WTC11 (cell line): ENCODE measurements around the gene SLC29A3. TPM values are rescaled to one million over a fixed set of nuclear protein-coding genes. Genes with fewer than 3 reads are reported as not detected.

Experiments used
- ATAC-seq: fragments of 200-7000 bp; cut with Tn5 transposase; 2 replicates; pipeline ENCODE4 v1.10.0; 2021; ENCODE audit warnings: mild to moderate bottlenecking, moderate library complexity
- CTCF ChIA-PET: fragments of 300-600 bp; sonication (Branson Sonifier 250); formaldehyde crosslinking; loops from one replicate; lab custom pipeline; 2021; ENCODE audit warnings: antibody characterized with exemption; lab: Charles Lee
- POLR2A ChIA-PET: fragments of 350-600 bp; sonication (Branson Sonifier 250); formaldehyde crosslinking; loops from one replicate; lab custom pipeline; 2021; ENCODE audit warnings: antibody characterized with exemption; lab: Charles Lee
- DNase-seq: peaks from one replicate; pipeline ENCODE4 v3.0.0; 2021; ENCODE audit warnings: low spot score
- H3K27ac Mint-ChIP-seq: 2 replicates; pipeline ENCODE4 v1.8.0; 2021; ENCODE audit warnings: mixed read lengths
- H3K27me3 Mint-ChIP-seq: 2 replicates; pipeline ENCODE4 v1.8.0; 2021; ENCODE audit warnings: low read depth, mild to moderate bottlenecking, moderate library complexity, mixed read lengths
- H3K36me3 Mint-ChIP-seq: 2 replicates; pipeline ENCODE4 v1.8.0; 2021; ENCODE audit warnings: mixed read lengths
- H3K4me1 Mint-ChIP-seq: 2 replicates; pipeline ENCODE4 v1.8.0; 2022; ENCODE audit warnings: mixed read lengths
- H3K4me3 Mint-ChIP-seq: 2 replicates; pipeline ENCODE4 v1.8.0; 2021; ENCODE audit warnings: mild to moderate bottlenecking, moderate library complexity, mixed read lengths
- H3K9me3 Mint-ChIP-seq: 2 replicates; pipeline ENCODE4 v1.8.0; 2021; ENCODE audit warnings: mixed read lengths
- ESRRA ChIP-seq: sonication (generic); formaldehyde crosslinking; IDR thresholded peaks from 2 replicates; pipeline ENCODE4 v1.8.1; 2022; ENCODE audit warnings: mild to moderate bottlenecking, missing genetic modification reagents, borderline replicate concordance
- ETV6 ChIP-seq: sonication (generic); formaldehyde crosslinking; IDR thresholded peaks from 2 replicates; pipeline ENCODE4 v1.8.1; 2022; ENCODE audit warnings: mild to moderate bottlenecking, missing genetic modification reagents
- FOXJ3 ChIP-seq: sonication (generic); formaldehyde crosslinking; IDR thresholded peaks from 2 replicates; pipeline ENCODE4 v1.9.0; 2021; ENCODE audit warnings: missing genetic modification reagents, mild to moderate bottlenecking, borderline replicate concordance
- FOXP1 ChIP-seq: sonication (generic); formaldehyde crosslinking; IDR thresholded peaks from 2 replicates; pipeline ENCODE4 v1.8.0; 2022; ENCODE audit warnings: missing genetic modification reagents, mild to moderate bottlenecking, moderate library complexity, borderline replicate concordance
- HMGXB4 ChIP-seq: sonication (generic); formaldehyde crosslinking; IDR thresholded peaks from 2 replicates; pipeline ENCODE4 v1.8.1; 2023; ENCODE audit warnings: mild to moderate bottlenecking, moderate library complexity, missing genetic modification reagents
- JUN ChIP-seq: sonication (generic); formaldehyde crosslinking; IDR thresholded peaks from 2 replicates; pipeline ENCODE4 v1.8.0; 2023; ENCODE audit warnings: mild to moderate bottlenecking, missing genetic modification reagents
- NFE2L1 ChIP-seq: sonication (generic); formaldehyde crosslinking; IDR thresholded peaks from 2 replicates; pipeline ENCODE4 v1.8.1; 2023; ENCODE audit warnings: missing genetic modification reagents
- NFYB ChIP-seq: sonication (generic); formaldehyde crosslinking; conservative IDR thresholded peaks from 2 replicates; pipeline ENCODE4 v1.8.0; 2022; ENCODE audit warnings: low read depth, missing genetic modification reagents
- RELA ChIP-seq: sonication (generic); formaldehyde crosslinking; IDR thresholded peaks from 2 replicates; pipeline ENCODE4 v1.8.1; 2022; ENCODE audit warnings: missing genetic modification reagents, mild to moderate bottlenecking, borderline replicate concordance
- RORB ChIP-seq: fragments of 250-450 bp; sonication (Bioruptor Pico); IDR thresholded peaks from 2 replicates; pipeline ENCODE4 v1.9.0; 2021; ENCODE audit warnings: mild to moderate bottlenecking
- STAT6 ChIP-seq: sonication (generic); formaldehyde crosslinking; conservative IDR thresholded peaks from 2 replicates; pipeline ENCODE4 v1.8.1; 2023; ENCODE audit warnings: mild to moderate bottlenecking, low read depth, missing genetic modification reagents, moderate library complexity
- TEAD4 ChIP-seq: sonication (generic); formaldehyde crosslinking; IDR thresholded peaks from 2 replicates; pipeline ENCODE4 v1.8.0; 2022; ENCODE audit warnings: mild to moderate bottlenecking, missing genetic modification reagents
- ZNF219 ChIP-seq: sonication (generic); formaldehyde crosslinking; IDR thresholded peaks from 2 replicates; pipeline ENCODE4 v1.8.0; 2023; ENCODE audit warnings: missing genetic modification reagents, mild to moderate bottlenecking, borderline replicate concordance
- ZNF232 ChIP-seq: sonication (generic); formaldehyde crosslinking; IDR thresholded peaks from 2 replicates; pipeline ENCODE4 v1.8.0; 2022; ENCODE audit warnings: mild to moderate bottlenecking, missing genetic modification reagents
- ZNF317 ChIP-seq: sonication (generic); formaldehyde crosslinking; IDR thresholded peaks from 2 replicates; pipeline ENCODE4 v1.8.1; 2023; ENCODE audit warnings: low read depth, mild to moderate bottlenecking, moderate library complexity, missing genetic modification reagents, borderline replicate concordance
- ZNF532 ChIP-seq: fragments of 250-450 bp; sonication (Bioruptor Pico); IDR thresholded peaks from 2 replicates; pipeline ENCODE4 v1.9.0; 2021; ENCODE audit warnings: mild to moderate bottlenecking, borderline replicate concordance
- total RNA-seq: library from RNA; stranded (reverse); gene quantifications from 3 replicates; pipeline ENCODE4 v1.2.3, GENCODE V29; 2021
- TF ChIP-seq, protein P1 (sequence below): sonication (generic); formaldehyde crosslinking; IDR thresholded peaks from 2 replicates; pipeline ENCODE4 v1.8.0; 2023; ENCODE audit warnings: mild to moderate bottlenecking, missing genetic modification reagents
- TF ChIP-seq, protein P2 (sequence below): fragments of 250-450 bp; sonication (Bioruptor Pico); IDR thresholded peaks from 2 replicates; pipeline ENCODE4 v2.1.2; 2022; ENCODE audit warnings: mild to moderate bottlenecking, moderate library complexity

Gene SLC29A3
- total RNA-seq, 1 experiment from 2014 or later, result 9.2 TPM

DNA sequence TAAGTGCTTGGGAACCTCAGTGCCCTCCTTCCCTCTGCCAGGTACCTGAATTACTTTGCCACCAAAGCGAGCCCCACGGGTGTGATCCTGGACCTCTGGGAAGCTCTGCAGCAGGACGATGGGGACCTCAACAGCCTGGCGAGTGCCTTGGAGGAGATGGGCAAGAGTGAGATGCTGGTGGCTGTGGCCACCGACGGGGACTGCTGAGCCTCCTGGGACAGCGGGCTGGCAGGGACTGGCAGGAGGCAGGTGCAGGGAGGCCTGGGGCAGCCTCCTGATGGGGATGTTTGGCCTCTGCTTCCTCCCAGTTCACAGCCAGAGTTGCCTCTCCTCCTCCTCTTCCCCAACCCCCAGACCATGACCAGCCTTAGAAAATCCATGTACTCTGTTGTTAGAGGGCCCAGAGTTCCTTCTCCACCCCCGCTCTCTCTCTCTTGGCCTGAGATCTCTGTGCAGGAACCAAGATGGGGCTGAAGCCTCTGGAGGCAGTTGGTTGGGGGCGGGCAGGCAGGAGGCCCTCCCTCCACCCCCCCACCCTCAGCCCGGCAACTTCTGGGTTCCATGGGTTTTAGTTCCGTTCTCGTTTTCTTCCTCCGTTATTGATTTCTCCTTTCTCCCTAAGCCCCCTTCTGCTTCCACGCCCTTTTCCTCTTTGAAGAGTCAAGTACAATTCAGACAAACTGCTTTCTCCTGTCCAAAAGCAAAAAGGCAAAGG, 19.8 kb upstream of the SLC29A3 start:
- ChIA-PET POLR2A (no interaction called here), CTCF (no interaction called here)
- Mint-ChIP-seq H3K27ac (no peak overlapping the region), H3K9me3 (no peaks in the 10 kb centered on the region), H3K4me1 (no peaks in the 10 kb centered on the region), H3K4me3 (no peak overlapping the region), H3K27me3 (no peaks in the 10 kb centered on the region), H3K36me3 (peaks cover 20% of the 10 kb centered on the region)
- DNase-seq (no peak), ATAC-seq (no peak)
- TF ChIP-seq RELA, result no peak
- no peak for TF ChIP-seq NFYB (CRISPR knock-in tag)
- TF ChIP-seq, protein P1, sequence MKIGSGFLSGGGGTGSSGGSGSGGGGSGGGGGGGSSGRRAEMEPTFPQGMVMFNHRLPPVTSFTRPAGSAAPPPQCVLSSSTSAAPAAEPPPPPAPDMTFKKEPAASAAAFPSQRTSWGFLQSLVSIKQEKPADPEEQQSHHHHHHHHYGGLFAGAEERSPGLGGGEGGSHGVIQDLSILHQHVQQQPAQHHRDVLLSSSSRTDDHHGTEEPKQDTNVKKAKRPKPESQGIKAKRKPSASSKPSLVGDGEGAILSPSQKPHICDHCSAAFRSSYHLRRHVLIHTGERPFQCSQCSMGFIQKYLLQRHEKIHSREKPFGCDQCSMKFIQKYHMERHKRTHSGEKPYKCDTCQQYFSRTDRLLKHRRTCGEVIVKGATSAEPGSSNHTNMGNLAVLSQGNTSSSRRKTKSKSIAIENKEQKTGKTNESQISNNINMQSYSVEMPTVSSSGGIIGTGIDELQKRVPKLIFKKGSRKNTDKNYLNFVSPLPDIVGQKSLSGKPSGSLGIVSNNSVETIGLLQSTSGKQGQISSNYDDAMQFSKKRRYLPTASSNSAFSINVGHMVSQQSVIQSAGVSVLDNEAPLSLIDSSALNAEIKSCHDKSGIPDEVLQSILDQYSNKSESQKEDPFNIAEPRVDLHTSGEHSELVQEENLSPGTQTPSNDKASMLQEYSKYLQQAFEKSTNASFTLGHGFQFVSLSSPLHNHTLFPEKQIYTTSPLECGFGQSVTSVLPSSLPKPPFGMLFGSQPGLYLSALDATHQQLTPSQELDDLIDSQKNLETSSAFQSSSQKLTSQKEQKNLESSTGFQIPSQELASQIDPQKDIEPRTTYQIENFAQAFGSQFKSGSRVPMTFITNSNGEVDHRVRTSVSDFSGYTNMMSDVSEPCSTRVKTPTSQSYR (CRISPR knock-in tag), result no peak

DNA sequence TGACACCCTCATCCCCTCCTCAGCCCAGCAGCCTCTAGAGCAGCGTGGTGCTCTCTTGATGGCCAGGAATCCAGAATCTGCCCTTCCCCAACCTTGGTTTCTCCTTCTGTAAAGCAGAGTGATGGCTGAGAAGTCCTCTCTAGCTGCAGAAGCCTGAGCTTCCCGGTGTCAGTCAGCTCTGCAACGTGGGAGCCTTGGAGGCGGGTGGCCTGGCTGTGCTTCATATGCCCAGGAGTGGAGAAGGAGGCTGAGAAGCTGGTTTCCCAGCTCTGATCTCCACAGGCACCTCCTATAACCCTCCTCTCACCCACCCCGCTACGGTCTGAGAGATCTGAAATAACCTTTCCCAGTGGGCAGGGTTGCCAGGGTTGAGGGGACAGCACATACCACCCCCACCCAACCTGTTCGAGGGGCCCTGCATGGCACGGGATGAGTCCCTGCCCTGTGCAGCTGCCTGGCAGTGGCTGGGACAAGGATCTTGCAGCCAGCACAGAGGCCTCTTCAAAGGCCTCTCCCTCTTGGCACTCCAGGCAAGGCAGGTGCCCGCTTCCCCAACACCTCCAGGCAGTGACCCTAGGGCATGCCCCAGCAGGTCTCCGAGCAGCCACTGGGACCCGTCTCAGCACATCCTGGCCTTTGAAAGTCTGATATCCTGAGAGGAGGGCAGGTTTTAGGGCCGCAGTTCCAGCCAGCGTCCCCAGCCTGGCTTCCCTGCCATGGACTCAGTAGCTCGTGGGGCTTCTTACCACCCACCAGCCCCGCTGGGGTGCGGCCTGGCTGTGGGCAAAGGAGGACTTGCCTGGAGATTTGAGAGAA, 18.3 kb upstream of the SLC29A3 start:
- no peaks in the 10 kb centered on the region for H3K27me3 Mint-ChIP-seq
- ATAC-seq, result no peak
- H3K4me3 Mint-ChIP-seq, result no peak overlapping the region
- no peak overlapping the region for H3K27ac Mint-ChIP-seq
- H3K36me3 Mint-ChIP-seq, result peaks cover 14% of the 10 kb centered on the region
- DNase-seq, result no peak
- ChIA-PET POLR2A (no interaction called here), CTCF (no interaction called here)
- TF ChIP-seq ZNF219 (CRISPR knock-in tag), result no peak
- TF ChIP-seq FOXJ3 (CRISPR knock-in tag), result no peak
- no peak for TF ChIP-seq NFE2L1
- no peak for TF ChIP-seq HMGXB4 (CRISPR knock-in tag)
- TF ChIP-seq, protein P2, sequence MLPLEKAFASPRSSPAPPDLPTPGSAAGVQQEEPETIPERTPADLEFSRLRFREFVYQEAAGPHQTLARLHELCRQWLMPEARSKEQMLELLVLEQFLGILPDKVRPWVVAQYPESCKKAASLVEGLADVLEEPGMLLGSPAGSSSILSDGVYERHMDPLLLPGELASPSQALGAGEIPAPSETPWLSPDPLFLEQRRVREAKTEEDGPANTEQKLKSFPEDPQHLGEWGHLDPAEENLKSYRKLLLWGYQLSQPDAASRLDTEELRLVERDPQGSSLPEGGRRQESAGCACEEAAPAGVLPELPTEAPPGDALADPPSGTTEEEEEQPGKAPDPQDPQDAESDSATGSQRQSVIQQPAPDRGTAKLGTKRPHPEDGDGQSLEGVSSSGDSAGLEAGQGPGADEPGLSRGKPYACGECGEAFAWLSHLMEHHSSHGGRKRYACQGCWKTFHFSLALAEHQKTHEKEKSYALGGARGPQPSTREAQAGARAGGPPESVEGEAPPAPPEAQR (CRISPR knock-in tag), result no peak
- no peak for TF ChIP-seq RORB (CRISPR knock-in tag)
- TF ChIP-seq STAT6, result no peak
- TF ChIP-seq TEAD4 (CRISPR knock-in tag), result no peak
- TF ChIP-seq JUN (CRISPR knock-in tag), result no peak
- no peak for TF ChIP-seq ZNF532 (CRISPR knock-in tag)
- no peak for TF ChIP-seq FOXP1 (CRISPR knock-in tag)
- TF ChIP-seq ETV6, result no peak
- no peak for TF ChIP-seq ESRRA (CRISPR knock-in tag)
- TF ChIP-seq ZNF232 (CRISPR knock-in tag), result no peak
- TF ChIP-seq ZNF317 (CRISPR knock-in tag), result no peak
- no peaks in the 10 kb centered on the region for H3K4me1 Mint-ChIP-seq
- H3K9me3 Mint-ChIP-seq, result no peaks in the 10 kb centered on the region
